ENCODE measurements around the gene KCNN3. TPM values are rescaled to one million over a fixed set of nuclear protein-coding genes. Genes with fewer than 3 reads are reported as not detected.

Gene KCNN3
- total RNA-seq, 1 experiment from 2014 or later = 0.26 TPM

- TF ChIP-seq EZH2 (IDR thresholded peaks at IDR 0.05; ENCODE audit: low read length, unreplicated experiment) (no peak), EZH2phosphoT487 (IDR thresholded peaks at IDR 0.05; ENCODE audit: borderline replicate concordance, low read length) (no peak)
- TF ChIP-seq, protein P1, sequence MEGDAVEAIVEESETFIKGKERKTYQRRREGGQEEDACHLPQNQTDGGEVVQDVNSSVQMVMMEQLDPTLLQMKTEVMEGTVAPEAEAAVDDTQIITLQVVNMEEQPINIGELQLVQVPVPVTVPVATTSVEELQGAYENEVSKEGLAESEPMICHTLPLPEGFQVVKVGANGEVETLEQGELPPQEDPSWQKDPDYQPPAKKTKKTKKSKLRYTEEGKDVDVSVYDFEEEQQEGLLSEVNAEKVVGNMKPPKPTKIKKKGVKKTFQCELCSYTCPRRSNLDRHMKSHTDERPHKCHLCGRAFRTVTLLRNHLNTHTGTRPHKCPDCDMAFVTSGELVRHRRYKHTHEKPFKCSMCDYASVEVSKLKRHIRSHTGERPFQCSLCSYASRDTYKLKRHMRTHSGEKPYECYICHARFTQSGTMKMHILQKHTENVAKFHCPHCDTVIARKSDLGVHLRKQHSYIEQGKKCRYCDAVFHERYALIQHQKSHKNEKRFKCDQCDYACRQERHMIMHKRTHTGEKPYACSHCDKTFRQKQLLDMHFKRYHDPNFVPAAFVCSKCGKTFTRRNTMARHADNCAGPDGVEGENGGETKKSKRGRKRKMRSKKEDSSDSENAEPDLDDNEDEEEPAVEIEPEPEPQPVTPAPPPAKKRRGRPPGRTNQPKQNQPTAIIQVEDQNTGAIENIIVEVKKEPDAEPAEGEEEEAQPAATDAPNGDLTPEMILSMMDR (conservative IDR thresholded peaks at IDR 0.05; ENCODE audit: low read depth, low read length) = no peak
- no peak overlapping the region for H3K4me3 ChIP-seq (ENCODE audit: low read length)
- peaks cover 17% of the 10 kb centered on the region; the same call in 1 of the 2 replicates for H3K27me3 ChIP-seq (ENCODE audit: low read length)
- H3K36me3 ChIP-seq (ENCODE audit: low read depth, low read length) = no peaks in the 10 kb centered on the region
- ChIA-PET POLR2A (ENCODE audit: unreplicated experiment) (no interaction called here), CTCF (no interaction called here)
- H3K9me2 ChIP-seq (replicated peaks; ENCODE audit: low read length) = no peaks in the 10 kb centered on the region
- ATAC-seq = no peak
- DNase-seq = no peak
- no TSS peak for BruUV-seq (replicated peaks)
- H3K9me3 ChIP-seq (ENCODE audit: low read length) = no peaks in the 10 kb centered on the region
- no peak overlapping the region for H3K9ac ChIP-seq (ENCODE audit: low read length)
- H3K4me2 ChIP-seq (ENCODE audit: low read length) = no peak overlapping the region
- intact Hi-C loops (cut with micrococcal nuclease) = no loop called here
- H3K27ac ChIP-seq (ENCODE audit: low read length) = no peak overlapping the region
- H3K79me2 ChIP-seq (ENCODE audit: low read length) = no peaks in the 10 kb centered on the region
- no peak overlapping the region for H2AFZ ChIP-seq (ENCODE audit: low read length)
- no peaks in the 10 kb centered on the region for H3F3A ChIP-seq (ENCODE audit: low read length, unreplicated experiment)
- H4K20me1 ChIP-seq (ENCODE audit: low read length) = no peaks in the 10 kb centered on the region
- no peaks in the 10 kb centered on the region for H3K4me1 ChIP-seq (ENCODE audit: insufficient read depth, low read length)
Measured at GRCh38 chr1:154845174-154845573, 24.9 kb downstream of the KCNN3 start.

DNA sequence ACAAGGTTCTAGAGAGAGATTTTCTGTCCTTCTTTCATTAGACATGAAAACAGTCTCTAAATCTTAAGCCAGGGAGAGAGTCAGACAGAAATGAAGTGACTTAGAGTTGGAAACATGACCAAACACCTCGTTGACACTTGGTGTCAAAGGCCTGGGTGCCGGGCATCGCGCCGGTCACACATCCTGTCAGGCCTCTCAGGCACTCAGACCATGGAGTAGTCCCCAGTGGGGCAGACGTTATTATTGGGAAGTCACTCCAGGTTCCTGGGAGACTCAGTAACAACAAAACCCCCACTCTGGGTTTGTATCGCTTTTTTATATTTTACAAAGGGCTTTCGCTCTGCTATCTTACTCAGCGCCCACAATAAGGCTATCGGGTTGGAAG lies 25.8 kb downstream of the KCNN3 start:
- Histone ChIP-seq H3K79me2 (ENCODE audit: low read length) (no peaks in the 10 kb centered on the region), H3K36me3 (ENCODE audit: low read depth, low read length) (no peaks in the 10 kb centered on the region), H3K4me3 (ENCODE audit: low read length) (no peak overlapping the region), H2AFZ (ENCODE audit: low read length) (no peak overlapping the region), H3K9ac (ENCODE audit: low read length) (no peak overlapping the region), H3K9me2 (replicated peaks; ENCODE audit: low read length) (no peaks in the 10 kb centered on the region), H3K4me2 (ENCODE audit: low read length) (no peak overlapping the region), H3K9me3 (ENCODE audit: low read length) (no peaks in the 10 kb centered on the region), H4K20me1 (ENCODE audit: low read length) (no peaks in the 10 kb centered on the region), H3F3A (ENCODE audit: low read length, unreplicated experiment) (no peaks in the 10 kb centered on the region), H3K27ac (ENCODE audit: low read length) (no peak overlapping the region), H3K4me1 (ENCODE audit: insufficient read depth, low read length) (no peaks in the 10 kb centered on the region), H3K27me3 (ENCODE audit: low read length) (peaks cover 18% of the 10 kb centered on the region; the same call in 1 of the 2 replicates)
- CTCF ChIA-PET = no interaction called here
- TF ChIP-seq, protein P1 (conservative IDR thresholded peaks at IDR 0.05; ENCODE audit: low read depth, low read length) = no peak
- TF ChIP-seq EZH2 (IDR thresholded peaks at IDR 0.05; ENCODE audit: low read length, unreplicated experiment) (no peak), EZH2phosphoT487 (IDR thresholded peaks at IDR 0.05; ENCODE audit: borderline replicate concordance, low read length) (no peak)
- no TSS peak for BruUV-seq (replicated peaks)
- no peak for DNase-seq
- intact Hi-C loops (cut with micrococcal nuclease) = no loop called here
- POLR2A ChIA-PET (ENCODE audit: unreplicated experiment) = no interaction called here
- ATAC-seq = no peak

- Histone ChIP-seq H3K4me3 (ENCODE audit: low read length) (no peak overlapping the region), H3K9me3 (ENCODE audit: low read length) (no peaks in the 10 kb centered on the region), H3K27ac (ENCODE audit: low read length) (no peak overlapping the region), H3K36me3 (ENCODE audit: low read depth, low read length) (no peaks in the 10 kb centered on the region), H2AFZ (ENCODE audit: low read length) (no peak overlapping the region), H3K79me2 (ENCODE audit: low read length) (no peaks in the 10 kb centered on the region), H3F3A (ENCODE audit: low read length, unreplicated experiment) (no peaks in the 10 kb centered on the region), H3K4me2 (ENCODE audit: low read length) (no peak overlapping the region), H3K4me1 (ENCODE audit: insufficient read depth, low read length) (no peaks in the 10 kb centered on the region), H3K9me2 (replicated peaks; ENCODE audit: low read length) (no peaks in the 10 kb centered on the region), H3K9ac (ENCODE audit: low read length) (no peak overlapping the region), H4K20me1 (ENCODE audit: low read length) (no peaks in the 10 kb centered on the region), H3K27me3 (ENCODE audit: low read length) (peaks cover 23% of the 10 kb centered on the region)
- TF ChIP-seq EZH2 (IDR thresholded peaks at IDR 0.05; ENCODE audit: low read length, unreplicated experiment) = no peak
- TF ChIP-seq, protein P1 (conservative IDR thresholded peaks at IDR 0.05; ENCODE audit: low read depth, low read length) = no peak
- no peak for TF ChIP-seq EZH2phosphoT487 (IDR thresholded peaks at IDR 0.05; ENCODE audit: borderline replicate concordance, low read length)
- intact Hi-C loops (cut with micrococcal nuclease) = no loop called here
- ChIA-PET POLR2A (ENCODE audit: unreplicated experiment) (no interaction called here), CTCF (no interaction called here)
- BruUV-seq (replicated peaks) = no TSS peak
- ATAC-seq (no peak), DNase-seq (no peak)
Measured at GRCh38 chr1:154843636-154844296, 26.3 kb downstream of the KCNN3 start.
